Mucosa of rectum (tissue), 2 donors: ENCODE data around the gene GLIS1.

Experiments
- H3K27ac ChIP-seq, 2 donors: one replicate each; pipeline ENCODE4 v1.7.0; 2013; ENCODE audit warnings: inconsistent platforms in 2 of 2, low read depth in 2 of 2, low read length in 2 of 2
- H3K27me3 ChIP-seq, 2 donors: one replicate each; pipeline ENCODE4 v1.7.0; 2013; ENCODE audit warnings: low read length in 2 of 2; ENCODE audit not compliant: control insufficient read depth in 2 of 2, insufficient read depth in 2 of 2
- H3K36me3 ChIP-seq, 2 donors: one replicate each; pipeline ENCODE4 v1.7.0; 2013; ENCODE audit warnings: low read length in 2 of 2; ENCODE audit not compliant: control insufficient read depth in 2 of 2, insufficient read depth in 2 of 2
- H3K4me1 ChIP-seq, 2 donors: one replicate each; pipeline ENCODE4 v1.7.0; 2013; ENCODE audit warnings: low read length in 2 of 2, mild to moderate bottlenecking in 1 of 2; ENCODE audit not compliant: control insufficient read depth in 2 of 2, insufficient read depth in 2 of 2
- H3K4me3 ChIP-seq, 2 donors: one replicate each; pipeline ENCODE4 v1.7.0; 2013; ENCODE audit warnings: low read length in 2 of 2
- H3K9ac ChIP-seq, 2 donors: one replicate each; pipeline ENCODE4 v1.7.0; 2013; ENCODE audit warnings: low read length in 2 of 2, low read depth in 1 of 2, mild to moderate bottlenecking in 1 of 2
- H3K9me3 ChIP-seq, 2 donors: one replicate each; pipeline ENCODE4 v1.7.0; 2013; ENCODE audit warnings: low read length in 2 of 2; ENCODE audit not compliant: control insufficient read depth in 2 of 2
- donor health status: healthy.
- donor health status: Normal muscosa, but diverticular disease.

Gene GLIS1

DNA sequence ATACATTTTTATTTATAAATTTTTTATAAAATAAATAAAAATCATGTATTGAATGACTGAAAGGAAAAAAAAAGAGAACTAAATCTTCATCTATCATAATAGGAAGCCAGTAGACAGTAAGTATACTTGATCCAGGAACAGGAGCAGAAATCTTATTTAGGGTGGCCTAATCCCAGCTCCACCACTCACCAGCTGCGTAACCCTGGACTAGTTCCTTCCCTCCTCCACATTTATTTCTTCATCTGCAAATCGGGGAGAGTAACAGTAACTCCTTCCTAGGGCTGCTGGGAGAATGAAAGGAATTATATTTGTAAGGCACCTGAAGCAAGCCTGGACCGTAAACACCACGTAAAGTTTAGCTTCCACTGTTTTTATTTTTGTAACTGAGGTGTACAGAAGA lies 17.9 kb downstream of the GLIS1 start:
- Histone ChIP-seq H3K27ac (no peak overlapping the region), H3K27me3 (no peaks in the 10 kb centered on the region), H3K4me3 (no peak overlapping the region), H3K4me1 (no peaks in the 10 kb centered on the region), H3K36me3 (no peaks in the 10 kb centered on the region), H3K9me3 (no peaks in the 10 kb centered on the region), H3K9ac (no peak overlapping the region)

DNA sequence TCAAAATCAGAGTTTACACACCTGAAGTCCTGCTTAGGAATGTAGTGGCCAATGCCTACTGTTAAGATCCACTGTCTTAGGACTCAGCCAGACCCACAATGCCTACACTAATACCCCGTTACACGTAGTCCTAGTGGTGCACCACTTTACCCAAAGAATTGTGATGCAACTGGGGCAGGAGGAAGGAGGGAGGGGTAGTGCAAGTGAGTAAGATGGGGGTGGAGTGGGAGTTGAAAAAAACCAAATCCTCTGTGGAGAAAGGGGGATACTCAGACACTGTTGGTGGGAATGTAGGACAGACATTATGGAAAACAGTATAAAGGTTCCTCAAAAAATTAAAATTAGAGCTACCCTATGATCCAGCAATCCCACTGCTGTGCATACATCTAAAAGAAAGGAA lies 19.5 kb downstream of the GLIS1 start:
- H3K4me3 ChIP-seq: no peak overlapping the region
- H3K36me3 ChIP-seq: no peaks in the 10 kb centered on the region
- H3K4me1 ChIP-seq: no peaks in the 10 kb centered on the region
- no peaks in the 10 kb centered on the region for H3K9me3 ChIP-seq
- no peak overlapping the region for H3K9ac ChIP-seq
- H3K27ac ChIP-seq: no peak overlapping the region
- H3K27me3 ChIP-seq: no peaks in the 10 kb centered on the region

- Histone ChIP-seq H3K27ac (no peak overlapping the region), H3K4me3 (no peak overlapping the region), H3K9ac (no peak overlapping the region), H3K36me3 (no peaks in the 10 kb centered on the region), H3K9me3 (no peaks in the 10 kb centered on the region), H3K4me1 (no peaks in the 10 kb centered on the region), H3K27me3 (no peaks in the 10 kb centered on the region)
These were observed 20.5 kb downstream of the GLIS1 start for GRCh38 chr1:53718443-53718842.

DNA sequence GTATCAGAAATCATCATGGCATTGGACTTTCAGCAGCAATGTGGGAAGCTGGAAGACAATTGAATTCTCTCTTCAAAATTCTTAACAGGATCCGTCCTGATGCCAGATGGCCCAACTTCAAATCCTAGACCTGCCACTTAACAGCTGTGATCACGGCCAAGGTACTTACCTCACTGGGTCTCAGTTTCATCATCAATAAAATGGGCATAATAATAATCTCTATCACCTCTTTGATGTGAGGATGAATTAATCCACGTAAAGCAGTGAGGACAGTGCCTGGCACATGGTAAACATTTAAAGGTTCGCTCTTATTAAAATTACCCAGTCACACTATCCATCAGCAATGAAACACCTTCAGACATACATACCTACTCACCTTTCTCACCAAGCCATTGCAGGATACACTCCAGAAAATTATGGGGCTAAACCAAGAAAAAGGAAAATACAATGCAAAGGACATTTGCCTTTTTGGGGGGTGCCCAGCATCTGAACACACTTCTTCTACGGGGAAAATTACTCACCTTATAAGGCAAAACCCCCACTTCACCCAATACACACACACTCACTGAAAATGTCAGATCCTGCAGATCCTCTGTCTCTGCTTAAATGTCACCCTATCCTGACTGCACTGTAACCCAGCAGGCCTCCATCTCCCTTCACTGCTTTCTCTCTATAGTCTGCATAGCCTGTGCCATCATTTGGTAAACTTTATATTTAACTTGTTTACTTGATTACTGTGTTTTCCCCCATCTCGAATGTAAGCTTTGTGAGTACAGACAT lies 21.7 kb downstream of the GLIS1 start:
- no peaks in the 10 kb centered on the region for H3K27me3 ChIP-seq

GRCh38 chr1:53716150-53716549 lies 22.8 kb downstream of the GLIS1 start:
- Histone ChIP-seq H3K4me1 (no peaks in the 10 kb centered on the region), H3K4me3 (no peak overlapping the region), H3K27me3 (no peaks in the 10 kb centered on the region), H3K9ac (no peak overlapping the region), H3K9me3 (no peaks in the 10 kb centered on the region), H3K27ac (no peak overlapping the region), H3K36me3 (no peaks in the 10 kb centered on the region)

More for the DNA sequence above, 21.7 kb downstream of the GLIS1 start:
- Histone ChIP-seq H3K36me3 (no peaks in the 10 kb centered on the region), H3K4me1 (no peaks in the 10 kb centered on the region), H3K9ac (no peak overlapping the region), H3K9me3 (no peaks in the 10 kb centered on the region), H3K4me3 (no peak overlapping the region), H3K27ac (no peak overlapping the region)

- no peak overlapping the region for H3K9ac ChIP-seq
- no peak overlapping the region for H3K27ac ChIP-seq
- no peak overlapping the region for H3K4me3 ChIP-seq
- H3K9me3 ChIP-seq: no peaks in the 10 kb centered on the region
- H3K36me3 ChIP-seq: no peaks in the 10 kb centered on the region
- no peaks in the 10 kb centered on the region for H3K27me3 ChIP-seq
- no peaks in the 10 kb centered on the region for H3K4me1 ChIP-seq
These were observed 23.5 kb downstream of the GLIS1 start for GRCh38 chr1:53715478-53715877.

DNA sequence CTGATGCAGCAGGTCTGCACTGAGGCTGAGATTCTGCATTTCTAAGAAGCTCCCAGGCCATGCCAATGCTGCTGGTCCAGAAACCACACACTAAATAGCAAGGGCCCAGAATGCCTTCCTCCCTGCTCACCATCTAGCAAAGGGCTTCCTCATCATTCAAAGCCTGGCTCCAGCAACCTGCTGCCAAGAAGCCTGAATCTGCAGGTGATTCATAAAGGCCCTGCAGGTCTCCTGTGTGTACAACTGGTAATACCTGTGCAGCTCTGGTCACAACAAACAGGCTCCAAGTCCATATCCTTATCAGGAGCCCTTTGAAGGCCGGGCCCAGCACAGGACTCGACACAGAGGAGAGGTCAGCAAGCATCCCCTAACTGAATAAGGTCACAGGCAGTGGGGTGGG lies 26.7 kb downstream of the GLIS1 start:
- no peaks in the 10 kb centered on the region for H3K36me3 ChIP-seq
- H3K9me3 ChIP-seq: no peaks in the 10 kb centered on the region
- H3K27ac ChIP-seq: no peak overlapping the region
- no peaks in the 10 kb centered on the region for H3K4me1 ChIP-seq
- no peak overlapping the region for H3K4me3 ChIP-seq
- no peak overlapping the region for H3K9ac ChIP-seq
- H3K27me3 ChIP-seq: no peaks in the 10 kb centered on the region

GRCh38 chr1:53710584-53710983 lies 28.4 kb downstream of the GLIS1 start:
- Histone ChIP-seq H3K4me1 (no peaks in the 10 kb centered on the region), H3K9me3 (no peaks in the 10 kb centered on the region), H3K9ac (no peak overlapping the region), H3K36me3 (no peaks in the 10 kb centered on the region), H3K4me3 (no peak overlapping the region), H3K27me3 (no peaks in the 10 kb centered on the region), H3K27ac (no peak overlapping the region)

DNA sequence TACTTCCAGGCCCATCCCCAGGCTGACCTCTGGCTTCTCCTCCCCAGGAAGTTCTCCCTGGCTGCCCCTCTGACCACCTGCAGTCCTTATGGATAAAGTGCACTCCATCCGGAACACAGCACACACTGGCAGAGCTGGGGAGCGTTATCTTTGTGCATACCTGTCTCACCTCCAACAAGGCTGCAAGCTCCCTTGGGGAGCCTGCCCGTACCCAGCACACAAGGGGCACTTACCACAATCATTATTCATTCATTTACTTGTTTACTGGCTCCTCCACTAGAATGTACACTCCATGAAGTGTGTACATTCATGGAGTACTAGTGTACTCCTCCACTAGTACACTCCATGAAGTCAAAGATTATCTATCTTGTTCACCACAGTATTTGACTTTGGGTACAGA lies 30.3 kb downstream of the GLIS1 start:
- Histone ChIP-seq H3K9me3 (no peaks in the 10 kb centered on the region), H3K4me1 (no peaks in the 10 kb centered on the region), H3K4me3 (no peak overlapping the region), H3K27ac (no peak overlapping the region), H3K9ac (no peak overlapping the region), H3K27me3 (no peaks in the 10 kb centered on the region), H3K36me3 (no peaks in the 10 kb centered on the region)

DNA sequence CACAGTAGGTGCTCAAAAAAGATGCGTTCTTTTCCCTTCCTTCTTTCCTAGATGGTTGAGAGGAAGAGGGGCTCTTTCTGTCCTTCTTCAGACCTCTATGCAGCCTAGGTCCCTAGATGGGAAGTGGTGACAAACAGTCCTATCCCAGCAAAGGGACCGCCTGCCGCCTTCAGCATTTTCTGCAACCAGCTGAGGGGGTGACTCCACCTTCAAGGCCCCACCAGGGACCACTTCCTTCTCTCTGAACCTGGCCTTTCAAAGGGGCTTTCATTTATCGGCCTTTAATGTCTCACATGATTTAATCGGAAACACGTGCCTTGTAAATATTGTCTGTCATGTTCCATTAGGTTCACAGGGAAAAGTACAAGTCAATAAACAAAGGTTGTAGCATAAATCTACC lies 32.6 kb downstream of the GLIS1 start:
- H3K36me3 ChIP-seq: no peaks in the 10 kb centered on the region
- no peaks in the 10 kb centered on the region for H3K4me1 ChIP-seq
- H3K27me3 ChIP-seq: no peaks in the 10 kb centered on the region
- no peaks in the 10 kb centered on the region for H3K9me3 ChIP-seq
- no peak overlapping the region for H3K4me3 ChIP-seq
- H3K27ac ChIP-seq: no peak overlapping the region
- no peak overlapping the region for H3K9ac ChIP-seq
